ENCODE data around the gene EXOC4. TPM values are rescaled to one million over a fixed set of nuclear protein-coding genes. Genes with fewer than 3 reads are reported as not detected.

The EXOC4 gene
- total and polyA plus RNA-seq, 2 of the 13 experiments (the other 11 are each of a cell fraction or from before 2014, with no cell fraction given): 22.5 to 39.0 TPM

GRCh38 chr7:133437544-133437943 is 184.7 kb downstream of the EXOC4 start:
- no TSS peak for BruUV-seq (replicated peaks)
- no peak for DNase-seq (ENCODE audit: low spot score)
- no peaks in the 10 kb centered on the region for H3K9me3 ChIP-seq (ENCODE audit: low read length)

GRCh38 chr7:133442818-133443217 is 189.9 kb downstream of the EXOC4 start:
- no peaks in the 10 kb centered on the region for H3K79me2 ChIP-seq (ENCODE audit: insufficient read depth, low read length)
- no peak overlapping the region for H3K27ac ChIP-seq (ENCODE audit: extremely low read length, insufficient read depth, low read length)
- no peak overlapping the region for H2AFZ ChIP-seq (ENCODE audit: low read length)
- H3K27me3 ChIP-seq (ENCODE audit: control insufficient read depth in 1 of 2, insufficient read depth in 2 of 2, low read length in 2 of 2): no peaks in the 10 kb centered on the region
- FAIRE-seq (no peak), DNase-seq (ENCODE audit: low spot score) (no peak), ATAC-seq (no peak)
- no peak overlapping the region for H3K4me3 ChIP-seq (replicated peaks in 1 of 3; ENCODE audit: insufficient read depth in 1 of 3, low read depth in 2 of 3, low read length in 3 of 3)
- intact Hi-C loops (cut with micrococcal nuclease; ENCODE audit: unreplicated experiment): no loop called here
- in situ Hi-C loops (cut with HindIII; ENCODE audit: extremely low pct_ligation_motif_present, low pct_unique_long_range_greater_than_20kb): loop anchor here (25.0 kb wide), 1 partner anchor 731 kb away; no protein-coding TSS in a partner anchor
- CTCF ChIA-PET (ENCODE audit: low intra/inter-chr PET ratio, low total read pairs): no interaction called here
- POLR2A ChIA-PET: no interaction called here
- H4K20me1 ChIP-seq (ENCODE audit: insufficient read depth, low read length): no peaks in the 10 kb centered on the region
- H3K9me3 ChIP-seq (ENCODE audit: low read length): no peaks in the 10 kb centered on the region
- WGBS (ENCODE audit: low lambda C conversion rate): 100% methylated on average over 3 of the region's 3 CpGs
- H3K9ac ChIP-seq (ENCODE audit: insufficient read depth, low read depth, low read length): no peak overlapping the region
- no peaks in the 10 kb centered on the region for H3K36me3 ChIP-seq (replicated peaks in 1 of 2; ENCODE audit: control insufficient read depth in 1 of 2, insufficient read depth in 2 of 2, low read length in 2 of 2)
- no peaks in the 10 kb centered on the region for H3K4me1 ChIP-seq (ENCODE audit: insufficient read depth, low read length)
- H3K4me2 ChIP-seq (ENCODE audit: low read depth, low read length): no peak overlapping the region
- BruUV-seq (replicated peaks): no TSS peak
- no peak for TF ChIP-seq ZNF432 (CRISPR knock-in tag; IDR thresholded peaks at IDR 0.05; ENCODE audit: borderline replicate concordance)
- TF ChIP-seq POLR2AphosphoS2 (IDR thresholded peaks at IDR 0.05; ENCODE audit: low read depth, low read length): no peak
- no peak for TF ChIP-seq HOXA5 (CRISPR knock-in tag; IDR thresholded peaks at IDR 0.05)
- TF ChIP-seq NFE2 (CRISPR knock-in tag; IDR thresholded peaks at IDR 0.05): no peak
- TF ChIP-seq, protein P1, sequence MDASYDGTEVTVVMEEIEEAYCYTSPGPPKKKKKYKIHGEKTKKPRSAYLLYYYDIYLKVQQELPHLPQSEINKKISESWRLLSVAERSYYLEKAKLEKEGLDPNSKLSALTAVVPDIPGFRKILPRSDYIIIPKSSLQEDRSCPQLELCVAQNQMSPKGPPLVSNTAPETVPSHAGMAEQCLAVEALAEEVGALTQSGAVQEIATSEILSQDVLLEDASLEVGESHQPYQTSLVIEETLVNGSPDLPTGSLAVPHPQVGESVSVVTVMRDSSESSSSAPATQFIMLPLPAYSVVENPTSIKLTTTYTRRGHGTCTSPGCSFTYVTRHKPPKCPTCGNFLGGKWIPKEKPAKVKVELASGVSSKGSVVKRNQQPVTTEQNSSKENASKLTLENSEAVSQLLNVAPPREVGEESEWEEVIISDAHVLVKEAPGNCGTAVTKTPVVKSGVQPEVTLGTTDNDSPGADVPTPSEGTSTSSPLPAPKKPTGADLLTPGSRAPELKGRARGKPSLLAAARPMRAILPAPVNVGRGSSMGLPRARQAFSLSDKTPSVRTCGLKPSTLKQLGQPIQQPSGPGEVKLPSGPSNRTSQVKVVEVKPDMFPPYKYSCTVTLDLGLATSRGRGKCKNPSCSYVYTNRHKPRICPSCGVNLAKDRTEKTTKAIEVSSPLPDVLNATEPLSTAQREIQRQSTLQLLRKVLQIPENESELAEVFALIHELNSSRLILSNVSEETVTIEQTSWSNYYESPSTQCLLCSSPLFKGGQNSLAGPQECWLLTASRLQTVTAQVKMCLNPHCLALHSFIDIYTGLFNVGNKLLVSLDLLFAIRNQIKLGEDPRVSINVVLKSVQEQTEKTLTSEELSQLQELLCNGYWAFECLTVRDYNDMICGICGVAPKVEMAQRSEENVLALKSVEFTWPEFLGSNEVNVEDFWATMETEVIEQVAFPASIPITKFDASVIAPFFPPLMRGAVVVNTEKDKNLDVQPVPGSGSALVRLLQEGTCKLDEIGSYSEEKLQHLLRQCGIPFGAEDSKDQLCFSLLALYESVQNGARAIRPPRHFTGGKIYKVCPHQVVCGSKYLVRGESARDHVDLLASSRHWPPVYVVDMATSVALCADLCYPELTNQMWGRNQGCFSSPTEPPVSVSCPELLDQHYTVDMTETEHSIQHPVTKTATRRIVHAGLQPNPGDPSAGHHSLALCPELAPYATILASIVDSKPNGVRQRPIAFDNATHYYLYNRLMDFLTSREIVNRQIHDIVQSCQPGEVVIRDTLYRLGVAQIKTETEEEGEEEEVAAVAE (CRISPR knock-in tag; IDR thresholded peaks at IDR 0.05; ENCODE audit: borderline replicate concordance): no peak
- no peak for TF ChIP-seq ZNF619 (CRISPR knock-in tag; IDR thresholded peaks at IDR 0.05)
- no peak for TF ChIP-seq ZNF629 (CRISPR knock-in tag; conservative IDR thresholded peaks at IDR 0.05)
- TF ChIP-seq ZFP91 (CRISPR knock-in tag; IDR thresholded peaks at IDR 0.05; ENCODE audit: borderline replicate concordance): no peak
- TF ChIP-seq ZNF101 (CRISPR knock-in tag; IDR thresholded peaks at IDR 0.05; ENCODE audit: borderline replicate concordance, low read depth): no peak

More at GRCh38 chr7:133437544-133437943, 184.7 kb downstream of the EXOC4 start:
- CTCF ChIA-PET (ENCODE audit: low intra/inter-chr PET ratio, low total read pairs): no interaction called here
- peaks cover 3% of the 10 kb centered on the region for H4K20me1 ChIP-seq (ENCODE audit: insufficient read depth, low read length)
- intact Hi-C loops (cut with micrococcal nuclease; ENCODE audit: unreplicated experiment) (no loop called here), in situ Hi-C loops (cut with HindIII; ENCODE audit: extremely low pct_ligation_motif_present, low pct_unique_long_range_greater_than_20kb) (loop anchor here (25.0 kb wide), 1 partner anchor 725 kb away; no protein-coding TSS in a partner anchor)
- H3K9ac ChIP-seq (ENCODE audit: insufficient read depth, low read depth, low read length): no peak overlapping the region
- H3K4me3 ChIP-seq (replicated peaks in 1 of 3; ENCODE audit: insufficient read depth in 1 of 3, low read depth in 2 of 3, low read length in 3 of 3): no peak overlapping the region
- POLR2A ChIA-PET: no interaction called here
- peaks cover 21% of the 10 kb centered on the region for H3K4me1 ChIP-seq (ENCODE audit: insufficient read depth, low read length)
- H3K79me2 ChIP-seq (ENCODE audit: insufficient read depth, low read length): no peaks in the 10 kb centered on the region
- no peak overlapping the region for H3K4me2 ChIP-seq (ENCODE audit: low read depth, low read length)
- H2AFZ ChIP-seq (ENCODE audit: low read length): no peak overlapping the region
- no peaks in the 10 kb centered on the region for H3K36me3 ChIP-seq (replicated peaks in 1 of 2; ENCODE audit: control insufficient read depth in 1 of 2, insufficient read depth in 2 of 2, low read length in 2 of 2)
- H3K27me3 ChIP-seq (ENCODE audit: control insufficient read depth in 1 of 2, insufficient read depth in 2 of 2, low read length in 2 of 2): no peaks in the 10 kb centered on the region
- no peak for FAIRE-seq
- no peak overlapping the region for H3K27ac ChIP-seq (ENCODE audit: extremely low read length, insufficient read depth, low read length)
- TF ChIP-seq ZNF816 (CRISPR knock-in tag; IDR thresholded peaks at IDR 0.05; ENCODE audit: borderline replicate concordance): no peak
- TF ChIP-seq NPAS2 (CRISPR knock-in tag; IDR thresholded peaks at IDR 0.05; ENCODE audit: borderline replicate concordance): no peak
- no peak for TF ChIP-seq POLR2AphosphoS2 (IDR thresholded peaks at IDR 0.05; ENCODE audit: low read depth, low read length)
- TF ChIP-seq SETDB1 (CRISPR knock-in tag; IDR thresholded peaks at IDR 0.05; ENCODE audit: borderline replicate concordance): no peak
- TF ChIP-seq CREM (IDR thresholded peaks at IDR 0.05): no peak
- no peak for TF ChIP-seq CREM (CRISPR knock-in tag; IDR thresholded peaks at IDR 0.05)
- no peak for TF ChIP-seq ZNF746 (CRISPR knock-in tag; IDR thresholded peaks at IDR 0.05)
- no peak for TF ChIP-seq STAG1 (CRISPR knock-in tag; IDR thresholded peaks at IDR 0.05)
- no peak for TF ChIP-seq SCMH1 (CRISPR knock-in tag; IDR thresholded peaks at IDR 0.05; ENCODE audit: borderline replicate concordance)
- no peak for ATAC-seq
- 92% methylated on average over 4 of the region's 4 CpGs for WGBS (ENCODE audit: low lambda C conversion rate)

All from HepG2 (cell line).